GM23338 (cell line): ENCODE measurements around the gene CERS1. TPM values are rescaled to one million over a fixed set of nuclear protein-coding genes. Genes with fewer than 3 reads are reported as not detected.
"Not testable (repeated sequence)": the region's sequence is repeated elsewhere in the genome, so short reads cannot be mapped to it uniquely, and the experiment has no call there.

Experiments
- ATAC-seq: fragments of 200-7000 bp; cut with Tn5 transposase; 3 replicates; pipeline ENCODE4 v1.9.1; 2020
- DNase-seq: peaks from one replicate; pipeline ENCODE4 v3.0.0-alpha.2; 2015; ENCODE audit warnings: low spot score
- H2AFZ ChIP-seq: fragments of 200-600 bp; sonication (generic); 2 replicates; pipeline ENCODE4 v1.8.0; 2016; ENCODE audit warnings: antibody characterized with exemption, mild to moderate bottlenecking, moderate library complexity
- H3F3A ChIP-seq: fragments of 200-600 bp; sonication (generic); replicated peaks from 2 replicates; pipeline ENCODE4 v1.8.0; 2017; ENCODE audit warnings: antibody characterized with exemption, mixed run types, low read depth
- H3K27ac ChIP-seq: fragments of 200-600 bp; sonication (generic); 2 replicates; pipeline ENCODE4 v1.6.1; 2016; ENCODE audit warnings: low read depth
- H3K27me3 ChIP-seq: fragments of 200-600 bp; sonication (generic); 2 replicates; pipeline ENCODE4 v1.8.0; 2016; ENCODE audit warnings: mild to moderate bottlenecking, mixed run types, moderate library complexity; ENCODE audit not compliant: insufficient read depth
- H3K36me3 ChIP-seq: fragments of 200-600 bp; sonication (generic); 2 replicates; pipeline ENCODE4 v1.8.0; 2016; ENCODE audit warnings: mild to moderate bottlenecking; ENCODE audit not compliant: insufficient read depth
- H3K4me1 ChIP-seq: fragments of 200-600 bp; sonication (generic); 2 replicates; pipeline ENCODE4 v1.8.0; 2016; ENCODE audit warnings: mild to moderate bottlenecking, moderate library complexity; ENCODE audit not compliant: insufficient read depth
- H3K4me2 ChIP-seq: fragments of 200-600 bp; sonication (generic); 2 replicates; pipeline ENCODE4 v1.7.1; 2017; ENCODE audit warnings: mixed run types
- H3K4me3 ChIP-seq: fragments of 200-600 bp; sonication (generic); 2 replicates; pipeline ENCODE4 v1.6.1; 2016; ENCODE audit warnings: mixed run types
- H3K79me2 ChIP-seq: fragments of 200-600 bp; sonication (generic); replicated peaks from 2 replicates; pipeline ENCODE4 v1.8.0; 2017; ENCODE audit warnings: mild to moderate bottlenecking; ENCODE audit not compliant: insufficient read depth
- H3K9me2 ChIP-seq: fragments of 200-600 bp; sonication (generic); 2 replicates; pipeline ENCODE4 v1.8.0; 2017; ENCODE audit not compliant: insufficient read depth
- H4K20me1 ChIP-seq: fragments of 200-600 bp; sonication (generic); replicated peaks from 2 replicates; pipeline ENCODE4 v1.8.0; 2017; ENCODE audit warnings: mild to moderate bottlenecking; ENCODE audit not compliant: insufficient read depth
- H3K27ac Mint-ChIP-seq: 2 replicates; pipeline ENCODE4 v1.8.0; 2020; ENCODE audit warnings: inconsistent platforms, mild to moderate bottlenecking, moderate library complexity, mixed read lengths
- H3K27me3 Mint-ChIP-seq: 3 replicates; pipeline ENCODE4 v1.8.0; 2022; ENCODE audit warnings: low read depth, mild to moderate bottlenecking, moderate library complexity, mixed read lengths, inconsistent platforms; ENCODE audit not compliant: insufficient read depth, poor library complexity
- H3K36me3 Mint-ChIP-seq: 3 replicates; pipeline ENCODE4 v1.8.0; 2021; ENCODE audit warnings: low read depth, mild to moderate bottlenecking, inconsistent platforms, moderate library complexity, mixed read lengths
- H3K4me1 Mint-ChIP-seq: 3 replicates; pipeline ENCODE4 v1.8.0; 2020; ENCODE audit warnings: mild to moderate bottlenecking, inconsistent platforms, mixed read lengths
- H3K4me3 Mint-ChIP-seq: 3 replicates; pipeline ENCODE4 v1.8.0; 2021; ENCODE audit warnings: moderate library complexity, mild to moderate bottlenecking, inconsistent platforms, mixed read lengths
- H3K9me3 Mint-ChIP-seq: 3 replicates; pipeline ENCODE4 v1.8.0; 2020; ENCODE audit warnings: moderate library complexity, mild to moderate bottlenecking, inconsistent platforms, mixed read lengths
- CREB1 ChIP-seq: fragments of 250-450 bp; sonication (Bioruptor Pico); IDR thresholded peaks from 2 replicates; pipeline ENCODE4 v1.5.0; 2020; ENCODE audit warnings: low read depth, mild to moderate bottlenecking, moderate library complexity
- ETS1 ChIP-seq: IDR thresholded peaks from 2 replicates; pipeline ENCODE4 v1.6.1; 2016; ENCODE audit warnings: antibody characterized with exemption
- EZH2 ChIP-seq: fragments of 200-600 bp; sonication (generic); IDR thresholded peaks from one replicate; pipeline ENCODE4 v1.8.0; 2017; ENCODE audit warnings: antibody characterized with exemption, mild to moderate bottlenecking, low read depth; ENCODE audit not compliant: unreplicated experiment
- REST ChIP-seq: IDR thresholded peaks from one replicate; pipeline ENCODE4 v1.6.1; 2018; ENCODE audit warnings: antibody characterized with exemption; ENCODE audit not compliant: unreplicated experiment
- ZNF114 ChIP-seq: fragments of 250-450 bp; sonication (Bioruptor Pico); IDR thresholded peaks from 2 replicates; pipeline ENCODE4 v1.5.0; 2020; ENCODE audit warnings: mild to moderate bottlenecking, moderate library complexity
- ZNF331 ChIP-seq: fragments of 250-450 bp; sonication (Bioruptor Pico); IDR thresholded peaks from 2 replicates; pipeline ENCODE4 v1.5.0; 2020; ENCODE audit warnings: low read depth, mild to moderate bottlenecking, moderate library complexity
- ZNF462 ChIP-seq: fragments of 250-450 bp; sonication (Bioruptor Pico); IDR thresholded peaks from 2 replicates; pipeline ENCODE4 v1.5.0; 2020; ENCODE audit warnings: mild to moderate bottlenecking, moderate library complexity
- polyA plus RNA-seq: library from polyadenylated mRNA; unstranded; fragments of >200 nt; fragmentation: Nextera tagmentation; extraction: Ambion mirVana; gene quantifications from 2 replicates; pipeline ENCODE4 v1.2.1, GENCODE V29; 2016
- total RNA-seq: library from RNA; depleted of rRNA; stranded (reverse); fragments of >200 nt; shearing (Covaris generic); gene quantifications from 2 replicates; pipeline ENCODE4 v1.2.3, GENCODE V29; 2014
- TF ChIP-seq, protein P1 (sequence below), 2 experiments: fragments of 200-600 bp in 1 of 2; sonication (generic) in 1 of 2; conservative IDR thresholded peaks; 2 replicates each; pipeline versions ENCODE4 v1.5.1 to v1.6.1; 2016 to 2017; ENCODE audit warnings: antibody characterized with exemption in 2 of 2, low read depth in 2 of 2, mild to moderate bottlenecking in 2 of 2, moderate library complexity in 1 of 2

The CERS1 gene
- total and polyA plus RNA-seq, 2 experiments from 2014 or later, result 11.1 to 12.2 TPM

DNA sequence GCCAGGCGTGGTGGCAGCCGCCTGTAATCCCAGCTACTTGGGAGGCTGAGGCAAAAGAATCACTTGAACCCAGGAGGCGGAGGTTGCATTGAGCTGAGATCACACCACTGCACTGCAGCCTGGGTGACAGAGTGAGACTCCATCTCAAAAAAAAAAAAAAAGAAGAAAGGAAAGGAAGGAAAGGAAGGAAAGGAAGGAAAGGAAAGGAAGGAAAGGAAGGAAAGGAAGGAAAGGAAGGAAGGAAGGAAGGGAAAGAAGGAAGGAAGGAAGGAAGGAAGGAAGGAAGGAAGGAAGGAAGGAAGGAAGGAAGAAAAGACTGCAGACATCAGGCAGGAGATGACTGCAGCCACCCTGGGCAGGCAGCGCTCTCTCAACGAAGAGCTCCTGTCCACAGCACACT lies 6.6 kb upstream of the CERS1 start:
- H3K27ac ChIP-seq, H2AFZ ChIP-seq, H3F3A ChIP-seq, H3K4me1 Mint-ChIP-seq, H3K4me3 Mint-ChIP-seq, H3K27ac Mint-ChIP-seq, H3K79me2 ChIP-seq, H3K9me3 Mint-ChIP-seq, H3K27me3 ChIP-seq, H3K36me3 ChIP-seq, H3K9me2 ChIP-seq, H3K4me3 ChIP-seq, H3K36me3 Mint-ChIP-seq, H3K4me2 ChIP-seq, DNase-seq, ATAC-seq, H4K20me1 ChIP-seq, H3K4me1 ChIP-seq: not testable (repeated sequence)
- peaks cover 12% of the 10 kb centered on the region for H3K27me3 Mint-ChIP-seq

DNA sequence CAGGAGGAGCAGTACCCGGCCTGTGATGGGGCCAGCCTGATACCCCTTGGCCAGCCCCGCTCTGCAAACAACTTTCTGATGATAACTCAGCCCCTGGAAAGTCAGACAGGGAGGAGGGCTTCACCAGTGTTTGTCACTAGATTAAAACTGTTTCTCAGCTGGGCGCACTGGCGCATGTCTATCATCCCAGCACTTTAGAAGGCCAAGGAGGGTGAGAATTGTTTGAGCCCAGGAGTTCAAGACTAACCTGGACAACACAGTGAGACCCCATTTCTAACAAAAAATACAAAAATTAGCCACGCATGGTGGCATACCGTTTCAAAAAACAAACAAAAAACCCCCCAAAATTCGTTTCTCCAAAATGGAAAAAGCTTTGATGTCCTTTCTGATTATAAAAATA lies 5.5 kb upstream of the CERS1 start:
- no peaks in the 10 kb centered on the region for H3K4me1 ChIP-seq
- no peak overlapping the region for H3K27ac ChIP-seq
- H2AFZ ChIP-seq, result no peak overlapping the region
- H4K20me1 ChIP-seq, result no peaks in the 10 kb centered on the region; the same call in 1 of the 2 replicates
- H3F3A ChIP-seq, result peaks cover 2% of the 10 kb centered on the region; the same call in 1 of the 2 replicates
- Mint-ChIP-seq H3K27ac (no peak overlapping the region), H3K27me3 (peaks cover 17% of the 10 kb centered on the region), H3K9me3 (no peaks in the 10 kb centered on the region), H3K4me3 (no peak overlapping the region), H3K36me3 (peaks cover 9% of the 10 kb centered on the region), H3K4me1 (no peaks in the 10 kb centered on the region)
- ATAC-seq (no peak), DNase-seq (no peak)
- TF ChIP-seq, protein P1, sequence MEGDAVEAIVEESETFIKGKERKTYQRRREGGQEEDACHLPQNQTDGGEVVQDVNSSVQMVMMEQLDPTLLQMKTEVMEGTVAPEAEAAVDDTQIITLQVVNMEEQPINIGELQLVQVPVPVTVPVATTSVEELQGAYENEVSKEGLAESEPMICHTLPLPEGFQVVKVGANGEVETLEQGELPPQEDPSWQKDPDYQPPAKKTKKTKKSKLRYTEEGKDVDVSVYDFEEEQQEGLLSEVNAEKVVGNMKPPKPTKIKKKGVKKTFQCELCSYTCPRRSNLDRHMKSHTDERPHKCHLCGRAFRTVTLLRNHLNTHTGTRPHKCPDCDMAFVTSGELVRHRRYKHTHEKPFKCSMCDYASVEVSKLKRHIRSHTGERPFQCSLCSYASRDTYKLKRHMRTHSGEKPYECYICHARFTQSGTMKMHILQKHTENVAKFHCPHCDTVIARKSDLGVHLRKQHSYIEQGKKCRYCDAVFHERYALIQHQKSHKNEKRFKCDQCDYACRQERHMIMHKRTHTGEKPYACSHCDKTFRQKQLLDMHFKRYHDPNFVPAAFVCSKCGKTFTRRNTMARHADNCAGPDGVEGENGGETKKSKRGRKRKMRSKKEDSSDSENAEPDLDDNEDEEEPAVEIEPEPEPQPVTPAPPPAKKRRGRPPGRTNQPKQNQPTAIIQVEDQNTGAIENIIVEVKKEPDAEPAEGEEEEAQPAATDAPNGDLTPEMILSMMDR (conservative IDR thresholded peaks at IDR 0.05; ENCODE audit: low read depth in 2 of 2), result no peak
- no peak for TF ChIP-seq ZNF331 (CRISPR knock-in tag)
- no peak for TF ChIP-seq EZH2
- TF ChIP-seq CREB1, result no peak
- TF ChIP-seq ZNF114 (CRISPR knock-in tag), result no peak
- TF ChIP-seq ZNF462 (CRISPR knock-in tag), result no peak
- no peak for TF ChIP-seq ETS1
- TF ChIP-seq REST, result no peak
- H3K4me2 ChIP-seq, result no peak overlapping the region
- H3K9me2 ChIP-seq, result no peaks in the 10 kb centered on the region
- H3K79me2 ChIP-seq, result no peaks in the 10 kb centered on the region
- H3K27me3 ChIP-seq, result peaks cover 14% of the 10 kb centered on the region
- H3K36me3 ChIP-seq, result no peaks in the 10 kb centered on the region
- no peak overlapping the region for H3K4me3 ChIP-seq
